CD4-positive, alpha-beta T cell treated with Interleukin-17A for 1 hour (primary cell): Measurements from ENCODE around the gene IRF8.
"Not testable (repeated sequence)": the region's sequence is repeated elsewhere in the genome, so short reads cannot be mapped to it uniquely, and the experiment has no call there.

ENCODE experiments used
- DNase-seq: peaks from one replicate; pipeline ENCODE4 v3.0.0-alpha.2; 2020

The IRF8 gene, protein sequence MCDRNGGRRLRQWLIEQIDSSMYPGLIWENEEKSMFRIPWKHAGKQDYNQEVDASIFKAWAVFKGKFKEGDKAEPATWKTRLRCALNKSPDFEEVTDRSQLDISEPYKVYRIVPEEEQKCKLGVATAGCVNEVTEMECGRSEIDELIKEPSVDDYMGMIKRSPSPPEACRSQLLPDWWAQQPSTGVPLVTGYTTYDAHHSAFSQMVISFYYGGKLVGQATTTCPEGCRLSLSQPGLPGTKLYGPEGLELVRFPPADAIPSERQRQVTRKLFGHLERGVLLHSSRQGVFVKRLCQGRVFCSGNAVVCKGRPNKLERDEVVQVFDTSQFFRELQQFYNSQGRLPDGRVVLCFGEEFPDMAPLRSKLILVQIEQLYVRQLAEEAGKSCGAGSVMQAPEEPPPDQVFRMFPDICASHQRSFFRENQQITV

DNA sequence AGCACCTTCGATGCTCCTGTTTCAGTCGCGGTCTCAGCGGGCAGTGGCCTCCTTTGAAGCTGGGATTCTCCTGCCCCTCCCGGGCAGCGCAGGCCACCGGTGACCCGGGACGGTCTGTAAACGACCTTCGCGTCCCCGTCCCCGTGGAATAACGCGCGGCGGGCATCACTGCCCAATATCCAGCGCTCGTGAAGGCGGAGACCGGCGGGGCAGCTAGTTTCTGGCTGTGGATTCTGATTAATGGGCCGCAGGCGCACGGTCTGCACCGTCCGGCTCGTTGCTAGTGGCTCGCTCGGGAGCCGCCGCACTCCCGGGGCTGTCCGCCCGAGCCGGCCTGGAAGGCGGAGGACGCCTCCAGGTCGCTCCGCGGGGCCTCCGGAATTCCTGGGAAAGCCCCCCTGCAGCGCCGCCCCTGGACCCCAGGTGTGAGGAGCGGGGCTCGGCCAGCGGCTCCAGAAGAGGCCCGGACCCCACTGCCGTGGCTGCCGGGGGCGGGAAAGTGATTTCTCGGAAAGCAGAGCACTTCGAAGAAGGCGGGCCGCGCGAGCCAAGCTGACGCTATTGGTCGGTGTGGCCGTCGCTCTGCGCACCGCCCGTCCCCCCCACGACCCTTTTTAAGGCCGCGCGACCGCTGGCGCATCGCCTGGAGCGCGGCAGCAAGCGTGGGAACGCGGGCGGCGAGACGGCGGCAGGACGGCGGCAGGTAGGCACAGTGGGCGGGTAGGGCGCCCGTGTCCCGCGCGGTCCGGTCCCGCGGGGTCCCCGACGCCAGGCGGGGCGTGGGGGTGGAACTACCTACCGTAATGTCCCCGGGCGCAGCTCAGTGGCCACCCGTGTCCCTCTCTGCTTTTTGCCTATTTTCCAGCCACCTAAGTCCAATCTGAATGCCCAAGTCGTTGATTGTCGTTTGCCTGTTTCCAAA, at the start of gene IRF8:
TSS of gene IRF8 (plus strand) at position 642 of the 922 bp plus-strand sequence. CDS start 3,854 bp downstream, outside the sequence.
- peak; percentile 71 for DNase-seq

DNA sequence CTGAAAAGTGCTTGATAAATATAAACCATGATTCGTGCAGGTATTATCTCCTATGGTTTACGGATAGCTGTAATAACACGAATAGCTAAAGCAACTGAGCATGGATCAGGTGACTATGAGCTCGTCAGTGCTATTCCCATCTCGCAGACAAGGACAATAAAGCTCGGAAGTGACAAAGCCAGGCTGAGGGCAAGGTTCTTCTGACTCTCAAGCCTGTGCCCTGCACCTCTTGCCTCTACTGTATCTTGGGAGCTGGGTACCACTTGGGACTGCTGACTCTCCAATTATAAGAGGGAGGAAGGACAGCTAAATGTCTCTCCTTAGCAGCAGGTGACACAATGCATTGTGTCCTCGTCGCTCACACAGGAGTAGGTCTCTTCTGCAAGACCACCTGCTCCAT, 49.6 kb upstream of the IRF8 start:
- DNase-seq, result no peak

DNA sequence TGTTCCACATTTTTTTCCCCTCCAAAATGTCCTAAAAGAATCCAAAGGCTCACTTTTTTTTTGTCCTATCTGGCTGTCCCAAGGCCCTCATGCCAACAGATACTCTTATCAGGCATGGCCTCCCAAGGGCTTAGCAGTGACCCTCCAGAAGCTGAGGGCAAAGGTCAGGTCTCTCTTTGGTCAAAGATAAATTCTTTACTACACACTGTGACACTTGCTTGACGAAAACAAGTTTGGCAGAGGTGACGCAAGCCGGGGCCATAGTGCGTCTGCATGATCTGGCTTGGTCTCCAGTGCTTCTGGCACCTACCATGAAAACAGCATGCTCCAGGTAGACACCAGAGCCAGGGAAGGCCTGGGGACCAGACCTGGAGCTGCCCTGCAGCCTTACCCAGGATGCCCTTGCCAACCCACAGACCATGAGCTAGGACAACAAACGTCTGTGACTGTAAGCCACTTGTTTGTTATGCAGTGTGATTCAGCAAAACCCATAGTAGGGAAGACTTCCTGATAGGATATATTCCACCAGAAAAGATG, 48.5 kb upstream of the IRF8 start:
- DNase-seq, result no peak

DNA sequence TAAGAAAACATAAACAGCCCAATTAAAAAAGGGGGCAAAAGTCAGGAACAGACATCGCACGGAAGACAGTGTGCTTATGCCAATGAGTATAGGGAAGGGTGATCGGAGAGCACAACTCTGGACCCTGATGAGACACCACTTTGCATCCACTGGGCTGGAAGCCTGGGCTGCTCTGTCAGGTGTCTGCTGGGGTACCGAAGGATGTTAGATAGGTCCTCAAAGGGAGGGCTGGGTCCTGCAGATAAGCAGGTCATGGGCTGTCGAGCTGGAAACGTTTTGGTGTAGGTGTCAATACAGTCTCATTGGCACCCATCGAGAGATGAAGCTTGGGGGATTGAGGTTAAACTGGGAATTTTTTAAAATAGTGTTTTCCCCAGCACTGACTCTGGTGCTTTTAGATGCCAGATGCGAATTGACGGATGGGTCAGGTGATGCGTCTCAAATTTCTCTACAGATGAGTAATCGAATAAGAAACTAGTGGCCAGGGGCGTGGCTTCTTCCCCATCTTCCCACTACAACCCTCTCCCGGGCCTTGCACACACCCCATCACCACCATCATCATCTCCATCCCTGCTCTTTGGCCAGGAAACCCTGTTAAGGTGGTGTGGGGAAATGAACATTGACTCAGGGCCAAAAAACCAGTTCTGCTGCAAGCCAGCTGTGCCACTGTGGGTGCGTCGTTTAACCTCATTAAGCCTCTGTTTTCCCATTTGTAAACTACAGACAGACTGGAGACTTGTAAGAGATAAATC, 47.8 kb upstream of the IRF8 start:
- DNase-seq, result no peak

DNA sequence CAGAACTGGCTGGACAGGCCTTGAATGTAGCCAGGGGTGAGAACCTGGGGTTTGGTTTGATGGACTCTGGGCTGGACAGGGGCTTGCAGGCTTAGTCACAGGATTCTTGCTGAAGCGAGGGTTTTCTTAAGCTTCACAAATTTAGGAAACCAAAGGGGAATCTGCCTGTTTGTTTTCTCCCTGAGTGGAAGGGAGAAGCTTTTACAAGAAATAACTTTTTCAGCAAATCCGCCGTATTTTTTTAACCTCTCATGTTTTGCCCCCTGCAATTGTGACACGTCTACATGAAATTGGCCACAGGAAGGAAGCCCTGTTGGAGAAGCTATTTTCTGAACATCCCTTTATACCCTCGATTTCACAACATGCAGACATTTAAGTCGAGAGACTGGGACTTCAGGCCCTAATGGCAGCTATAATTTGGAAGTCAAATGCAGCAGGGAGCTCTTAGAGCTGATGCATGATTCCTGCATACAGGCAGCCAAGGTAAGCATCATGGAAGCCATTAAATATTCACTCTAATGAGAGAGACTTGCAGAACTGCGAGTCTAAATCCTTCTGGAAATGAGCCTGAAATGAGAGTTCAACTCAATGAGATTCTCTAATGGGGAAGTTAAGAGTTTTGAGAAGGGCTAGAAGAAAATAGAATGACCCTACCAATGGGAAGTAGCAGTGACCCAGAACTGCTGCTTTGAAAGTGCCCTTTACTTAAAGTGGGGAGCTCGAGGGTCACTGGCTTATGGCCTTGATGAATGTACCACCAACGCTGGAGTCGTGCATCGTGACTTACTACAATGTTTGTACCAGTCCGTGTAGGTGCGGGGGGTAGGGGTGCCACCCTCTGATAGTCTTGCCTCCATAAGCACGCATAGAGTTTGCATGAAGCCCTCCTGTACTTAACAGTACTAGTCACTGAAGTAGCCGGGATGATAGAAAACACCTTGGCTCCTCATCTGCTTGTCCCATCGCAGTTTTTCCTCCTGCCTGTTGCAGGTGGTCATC, 45.1 kb upstream of the IRF8 start:
- DNase-seq, result no peak

DNA sequence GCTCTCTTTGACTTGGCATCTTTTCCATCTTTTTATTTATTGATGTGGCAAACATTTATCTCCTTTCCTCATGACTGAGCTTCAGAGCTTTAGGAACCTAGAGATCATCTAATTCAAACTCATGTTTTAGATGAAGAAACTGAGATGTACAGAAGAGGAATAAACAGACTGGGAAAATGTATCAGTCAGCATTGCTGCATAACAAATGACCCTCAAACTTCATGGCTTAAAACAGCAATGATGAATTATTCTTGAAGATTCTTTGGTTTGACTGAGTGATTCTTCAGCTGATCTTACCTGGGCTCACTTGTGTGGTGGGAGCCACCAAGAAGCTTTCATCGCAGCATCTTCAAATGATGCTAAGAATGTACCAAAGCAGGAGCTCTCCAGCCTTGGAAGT, 44.0 kb upstream of the IRF8 start:
- no peak for DNase-seq

DNA sequence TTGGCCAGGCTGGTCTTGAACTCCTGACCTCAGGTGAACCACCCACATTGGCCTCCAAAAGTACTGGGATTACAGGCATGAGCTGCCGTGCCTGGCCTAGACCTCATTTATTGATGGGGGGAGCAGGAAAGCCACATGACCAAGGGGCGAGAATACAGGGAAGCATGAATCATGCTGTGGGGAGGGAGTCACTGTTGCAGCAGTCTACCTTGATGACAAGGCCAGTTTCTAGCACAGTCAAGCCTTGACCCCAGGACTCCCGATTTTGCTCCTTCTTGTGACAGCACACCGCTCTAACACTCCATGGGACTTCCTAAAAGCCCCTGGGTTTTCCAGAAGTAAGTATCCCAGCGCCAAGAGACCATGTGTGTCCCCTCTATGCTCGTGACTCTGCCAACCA, 42.9 kb upstream of the IRF8 start:
- no peak for DNase-seq

DNA sequence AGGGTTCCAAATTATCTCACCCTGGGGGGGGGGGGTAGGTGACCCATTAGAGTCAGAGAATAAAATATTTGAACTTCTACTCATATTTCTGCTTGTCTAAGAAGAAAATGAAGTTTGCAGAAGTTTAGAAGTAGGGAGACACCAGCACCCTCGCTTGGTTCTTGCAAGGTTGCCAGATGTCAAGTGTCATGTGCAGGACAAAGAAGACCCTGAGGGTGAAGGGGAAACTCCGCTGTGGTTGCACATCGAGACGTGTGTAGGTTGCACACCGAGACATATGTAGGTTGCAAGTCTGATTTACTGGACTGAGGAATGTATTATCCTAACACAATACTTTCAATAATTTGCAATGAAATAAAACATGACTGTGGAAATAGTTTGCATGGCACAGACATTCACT, 42.4 kb upstream of the IRF8 start:
- DNase-seq, result no peak

DNA sequence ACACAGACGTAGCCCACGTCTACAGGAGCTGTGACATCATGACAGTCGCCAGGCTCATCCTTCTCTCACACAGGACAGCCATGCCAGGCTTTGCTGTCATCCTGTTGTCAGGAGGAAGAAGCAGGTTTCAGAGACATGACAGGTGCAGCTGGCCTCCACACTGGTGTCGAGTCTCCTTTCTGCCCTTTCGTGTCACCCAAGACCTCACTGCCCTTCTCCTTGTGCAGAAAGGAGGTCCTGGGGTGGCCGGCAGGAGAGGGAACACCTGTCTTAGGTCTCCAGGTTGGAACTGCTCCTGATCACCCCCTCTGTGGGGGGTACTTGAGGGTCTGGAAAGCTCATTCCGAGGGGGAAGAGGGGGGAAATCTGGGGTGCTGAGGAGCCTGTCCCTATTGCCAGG, 41.6 kb upstream of the IRF8 start:
- DNase-seq, result no peak

DNA sequence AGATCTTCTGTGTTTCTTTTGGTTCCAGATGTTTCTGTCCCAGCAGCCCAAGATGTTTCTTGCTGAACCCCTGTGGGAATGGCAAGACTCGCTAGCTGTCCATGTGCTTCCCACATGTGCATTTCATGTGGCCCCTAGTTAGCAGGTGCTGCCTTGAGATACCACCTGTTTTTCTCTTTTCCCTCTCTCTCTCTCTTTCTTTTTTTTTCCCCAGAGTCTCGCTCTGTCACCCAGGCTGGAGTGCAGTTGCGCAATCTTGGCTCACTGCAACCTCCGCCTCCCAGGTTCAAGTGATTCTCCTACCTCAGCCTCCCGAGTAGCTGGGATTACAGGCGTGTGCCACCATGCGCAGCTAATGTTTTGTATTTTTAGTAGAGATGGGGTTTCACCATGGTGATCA, 40.4 kb upstream of the IRF8 start:
- not testable (repeated sequence) for DNase-seq

DNA sequence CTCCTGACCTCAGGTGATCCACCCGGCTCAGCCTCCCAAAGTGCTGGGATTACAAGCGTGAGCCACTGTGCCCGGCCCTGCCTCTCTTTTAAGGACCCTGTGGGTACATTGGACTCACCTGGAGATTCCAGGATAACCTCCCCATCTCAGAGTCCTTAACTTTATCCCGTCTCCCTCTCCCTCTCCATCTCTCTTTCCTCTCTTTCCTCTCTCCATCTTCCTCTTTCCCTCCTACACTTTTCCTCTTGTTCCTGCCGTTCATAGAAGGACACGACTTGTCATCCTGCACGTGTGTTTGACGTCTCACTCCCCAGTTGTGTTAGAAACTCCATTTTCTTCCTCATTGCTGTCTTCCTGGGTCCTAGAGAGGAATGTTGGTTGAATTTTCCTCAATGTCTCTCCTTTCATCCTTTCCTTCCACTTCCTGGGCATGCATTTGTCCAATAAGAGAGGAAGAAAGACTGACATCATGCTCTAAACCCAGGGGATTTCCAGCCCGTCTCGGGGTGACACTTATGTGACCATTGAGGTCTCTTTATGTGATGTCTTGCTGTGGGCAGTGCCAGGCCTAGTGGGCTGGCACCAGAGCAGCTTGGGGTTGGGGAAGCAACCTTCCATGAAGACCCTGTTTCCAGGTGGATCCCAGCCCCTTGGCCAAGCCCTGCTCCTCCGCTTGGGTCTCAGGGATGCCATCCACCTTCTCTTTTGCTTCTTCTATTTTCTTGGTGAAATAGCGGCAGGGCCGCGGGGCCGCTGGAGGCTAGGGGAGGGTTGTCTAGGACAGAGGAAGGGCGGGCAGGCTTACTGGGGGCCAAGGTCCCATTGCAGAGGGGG, 39.8 kb upstream of the IRF8 start:
- DNase-seq, result no peak

DNA sequence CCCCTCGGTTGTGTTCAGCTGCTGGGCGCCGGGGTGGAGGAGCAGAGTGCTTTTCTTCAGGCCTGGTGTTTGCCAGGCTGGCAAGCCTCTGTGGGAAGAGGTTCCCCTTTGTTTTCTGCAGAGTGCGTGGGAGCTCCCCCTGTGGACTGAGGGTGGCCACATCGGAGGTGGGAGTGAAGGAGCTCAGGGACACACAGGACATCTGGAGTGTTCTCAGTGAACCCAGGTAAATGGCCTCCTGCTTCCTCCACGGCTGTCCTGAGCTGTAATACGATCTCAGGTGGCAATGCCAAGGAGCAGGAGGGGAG, 39.2 kb upstream of the IRF8 start:
- DNase-seq, result no peak

DNA sequence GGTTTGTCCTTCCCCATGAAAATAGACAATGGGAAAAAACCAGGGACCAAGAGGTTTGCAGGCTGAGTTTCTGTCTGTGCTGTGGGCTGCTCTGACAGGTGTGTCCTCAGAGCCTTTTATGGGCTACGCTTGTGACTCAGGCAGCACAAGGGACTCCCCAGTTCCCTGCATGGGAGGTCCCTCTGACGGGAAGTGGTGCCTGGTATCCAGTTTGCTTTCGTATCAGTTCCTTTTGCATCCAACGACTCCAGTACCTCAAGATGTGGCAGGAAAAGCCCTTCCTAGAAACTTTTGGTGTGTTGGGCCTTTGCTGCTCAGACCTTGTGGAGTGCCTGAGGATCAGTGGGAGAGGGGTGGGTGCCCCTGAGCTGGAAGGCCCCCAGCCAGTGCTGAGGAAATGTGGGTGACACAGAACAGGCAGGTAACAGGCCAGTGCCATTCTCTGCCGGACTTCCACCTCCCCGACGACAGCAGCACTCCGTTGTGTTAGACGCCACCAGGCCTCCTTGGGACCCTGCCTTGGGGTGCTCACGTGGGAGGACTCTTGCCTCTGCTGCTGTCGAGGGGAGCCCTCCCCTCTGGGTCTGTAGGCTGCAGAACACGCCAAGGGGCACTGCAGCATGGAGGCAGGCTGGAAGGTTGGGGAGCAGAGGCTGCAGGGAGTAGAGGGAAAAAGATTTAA, 38.4 kb upstream of the IRF8 start:
- DNase-seq, result no peak

DNA sequence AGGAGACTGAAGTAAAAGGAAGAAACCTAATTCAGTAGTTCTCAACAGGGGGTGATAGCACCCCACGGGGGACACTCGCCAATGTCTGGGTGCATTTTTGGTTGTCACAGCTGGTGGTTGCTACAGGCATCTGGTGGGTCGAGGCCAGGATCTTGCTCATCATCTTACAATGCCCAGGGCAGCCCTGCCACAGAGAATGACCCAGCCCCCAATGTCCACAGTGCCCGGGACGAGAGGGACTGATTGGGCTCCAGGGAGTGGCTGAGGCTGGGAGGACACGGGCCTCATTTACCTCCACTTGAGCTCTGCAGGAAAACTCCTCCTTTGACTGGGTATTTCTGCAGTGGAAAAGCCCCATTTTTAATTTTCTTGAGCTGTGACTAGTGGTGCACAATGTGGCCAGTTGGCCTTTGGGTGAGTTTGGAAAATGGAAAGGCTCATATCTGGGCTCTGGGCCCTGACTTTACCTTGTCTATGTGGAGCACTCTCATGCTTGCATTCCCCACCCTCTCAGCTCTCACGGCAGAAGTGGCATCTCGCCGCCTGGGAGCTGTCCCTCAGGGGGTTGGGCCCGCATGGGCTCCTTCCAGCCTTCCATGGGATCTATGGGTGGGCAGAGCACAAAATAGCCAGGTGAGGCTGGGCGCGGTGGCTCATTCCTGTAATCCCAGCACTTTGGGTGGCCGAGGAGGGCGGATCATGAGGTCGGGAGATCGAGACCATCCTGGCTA, 37.7 kb upstream of the IRF8 start:
- DNase-seq, result no peak

DNA sequence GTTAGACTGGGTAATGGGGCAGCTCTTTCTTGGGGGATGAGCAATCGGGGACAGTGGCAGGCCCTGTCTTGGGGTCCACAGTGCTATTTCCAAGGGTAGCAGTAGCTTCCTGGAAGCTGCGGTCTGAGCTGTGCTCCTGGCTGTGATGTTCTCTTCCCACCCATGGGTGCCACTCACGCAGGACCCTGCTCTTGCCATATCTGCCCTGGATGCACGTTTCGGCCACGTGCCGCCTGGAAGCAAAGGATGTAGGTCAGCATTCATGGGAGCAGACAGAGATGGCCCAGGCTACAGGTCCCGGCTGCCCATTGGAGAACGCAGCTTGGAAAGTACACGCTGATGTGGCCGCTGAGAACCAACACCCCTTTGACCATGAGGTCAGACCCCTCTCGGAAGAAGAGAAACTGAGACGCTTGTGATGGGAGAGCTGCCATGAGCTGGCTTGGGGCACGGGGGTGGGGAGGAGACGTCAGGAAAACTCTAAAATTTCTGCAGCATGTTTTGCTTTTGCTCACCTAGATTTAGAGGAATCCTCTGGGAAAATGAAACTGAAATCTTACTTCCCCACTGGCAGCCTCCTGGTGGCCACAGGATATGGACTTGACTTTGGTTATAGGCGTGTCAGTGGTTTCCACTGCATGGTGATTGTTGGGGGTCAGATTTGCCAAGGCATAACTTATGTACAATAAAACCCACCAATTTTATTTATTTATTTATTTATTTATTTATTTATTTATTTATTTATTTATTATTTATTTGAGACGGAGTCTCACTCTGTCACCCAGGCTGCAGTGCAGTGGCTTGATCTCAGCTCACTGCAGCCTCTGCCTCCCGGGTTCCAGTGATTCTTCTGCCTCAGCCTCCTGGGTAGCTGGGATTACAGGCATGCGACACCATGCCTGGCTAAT, 36.2 kb upstream of the IRF8 start:
- no peak for DNase-seq

DNA sequence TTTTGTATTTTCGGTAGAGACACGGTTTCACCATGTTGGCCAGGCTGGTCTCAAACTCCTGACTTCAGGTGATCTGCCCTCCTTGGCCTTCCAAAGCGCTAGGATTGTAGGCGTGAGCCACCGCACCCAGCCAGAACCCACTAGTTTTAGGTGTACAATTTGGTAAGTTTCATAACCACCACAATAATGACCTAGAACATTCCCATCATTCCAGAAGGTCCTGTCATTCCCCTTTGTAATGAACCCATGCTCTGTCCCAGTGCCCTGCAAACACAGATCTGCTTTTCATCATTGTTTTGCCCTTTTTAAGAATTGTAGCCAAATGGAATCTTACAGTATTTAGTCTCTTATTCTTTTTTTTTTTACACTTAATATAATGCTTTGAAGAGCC, 35.6 kb upstream of the IRF8 start:
- DNase-seq, result no peak

DNA sequence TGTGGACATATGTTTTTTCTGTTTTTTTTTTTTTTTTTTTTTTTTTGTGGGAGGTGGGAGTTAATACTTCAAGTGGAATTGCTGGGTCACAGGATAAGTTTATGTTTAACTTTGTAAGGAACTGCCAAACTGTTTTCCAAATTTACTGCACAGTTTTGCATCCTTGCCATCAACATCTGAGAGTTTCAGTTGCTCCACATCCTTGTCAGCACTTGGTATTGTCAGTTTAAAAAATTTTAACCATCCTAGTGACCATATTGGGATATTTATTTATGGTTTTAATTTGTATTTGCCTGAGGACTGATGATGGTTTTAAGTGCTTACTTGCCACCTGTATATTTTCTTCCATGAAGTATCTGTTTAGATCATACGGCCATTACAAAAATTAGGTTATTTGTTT, 34.0 kb upstream of the IRF8 start:
- no peak for DNase-seq

DNA sequence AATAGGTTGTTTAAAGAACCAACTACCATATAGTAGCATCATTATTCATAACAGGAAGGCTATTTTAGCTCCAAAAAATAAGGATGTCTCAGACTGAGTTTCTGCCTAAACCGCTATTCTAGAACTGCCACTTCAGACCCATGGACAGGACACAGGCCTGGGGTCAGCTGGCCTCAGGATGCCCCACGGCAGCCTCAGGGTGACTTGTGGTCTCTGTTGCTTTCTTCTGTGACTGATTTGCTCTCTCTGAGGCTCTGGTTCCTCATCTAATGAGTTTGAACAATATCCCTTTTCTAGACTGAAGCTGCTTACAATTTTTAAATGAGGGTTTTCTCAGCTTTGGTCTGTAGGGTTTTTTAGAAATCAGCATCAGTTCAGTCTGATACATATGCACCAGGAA, 31.8 kb upstream of the IRF8 start:
- DNase-seq, result no peak

DNA sequence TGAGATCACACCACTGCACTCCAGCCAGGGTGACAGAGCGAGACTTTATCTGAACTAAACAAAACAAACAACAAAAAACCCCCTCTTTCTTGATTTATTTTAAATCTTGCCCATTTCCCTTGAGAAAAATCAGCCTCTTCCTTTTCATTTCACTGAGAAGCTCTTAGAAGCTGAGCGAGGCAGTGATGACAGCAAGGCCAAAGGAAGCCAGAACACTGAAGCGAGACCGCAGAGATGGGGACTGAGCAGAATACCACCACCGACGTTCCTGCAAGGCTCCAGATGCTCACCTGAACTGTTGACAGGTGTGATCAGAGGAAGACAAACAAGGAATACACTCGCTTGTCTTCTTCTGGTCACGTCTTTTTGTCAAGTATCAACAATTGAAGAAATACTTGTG, 30.5 kb upstream of the IRF8 start:
- DNase-seq, result no peak
